Middle frontal gyrus (tissue), 1 donor: ENCODE measurements around the gene KLF13.

Experiments used
- DNase-seq: peaks from one replicate; pipeline ENCODE4 v3.0.0-alpha.2; 2015; ENCODE audit warnings: low spot score; ENCODE audit errors: extremely low spot score

The KLF13 gene

GRCh38 chr15:31397851-31398661 lies 71.4 kb downstream of the KLF13 start:
- no peak for DNase-seq

- DNase-seq, result no peak
Measured at GRCh38 chr15:31398677-31399301, 72.2 kb downstream of the KLF13 start.

- no peak for DNase-seq
Measured at GRCh38 chr15:31399544-31400171, 73.0 kb downstream of the KLF13 start.

- DNase-seq, result no peak
Measured at GRCh38 chr15:31400222-31400927, 73.7 kb downstream of the KLF13 start.

GRCh38 chr15:31401282-31401681 lies 74.6 kb downstream of the KLF13 start:
- no peak for DNase-seq

GRCh38 chr15:31402003-31402402 lies 75.4 kb downstream of the KLF13 start:
- DNase-seq, result no peak

- DNase-seq, result no peak
Measured at GRCh38 chr15:31402511-31403056, 75.9 kb downstream of the KLF13 start.

- DNase-seq, result no peak
Measured at GRCh38 chr15:31403096-31403495, 76.5 kb downstream of the KLF13 start.

GRCh38 chr15:31403606-31404005 lies 77.0 kb downstream of the KLF13 start:
- no peak for DNase-seq

GRCh38 chr15:31404345-31404744 lies 77.7 kb downstream of the KLF13 start:
- no peak for DNase-seq

- DNase-seq, result no peak
Measured at GRCh38 chr15:31405200-31405920, 78.7 kb downstream of the KLF13 start.

GRCh38 chr15:31407376-31407775 lies 80.7 kb downstream of the KLF13 start:
- no peak for DNase-seq

GRCh38 chr15:31407851-31408250 lies 81.2 kb downstream of the KLF13 start:
- no peak for DNase-seq

GRCh38 chr15:31408724-31409123 lies 82.1 kb downstream of the KLF13 start:
- no peak for DNase-seq

GRCh38 chr15:31409171-31409570 lies 82.5 kb downstream of the KLF13 start:
- DNase-seq, result no peak

- DNase-seq, result no peak
Measured at GRCh38 chr15:31412824-31413223, 86.2 kb downstream of the KLF13 start.

GRCh38 chr15:31415201-31415600 lies 88.6 kb downstream of the KLF13 start:
- DNase-seq, result no peak

GRCh38 chr15:31419820-31420219 lies 93.2 kb downstream of the KLF13 start:
- no peak for DNase-seq

- DNase-seq, result no peak
Measured at GRCh38 chr15:31427411-31427810, 100.8 kb downstream of the KLF13 start.
